COR-L47 (cell line): ENCODE results near the gene DIS3L.
"Not testable (repeated sequence)": the region's sequence is repeated elsewhere in the genome, so short reads cannot be mapped to it uniquely, and the experiment has no call there.

Experiments
- DNase-seq: peaks from one replicate; lab custom pipeline; 2025; lab: John Stamatoyannopoulos, UW

DIS3L gene

GRCh38 chr15:66278056-66278455, 15.3 kb upstream of the DIS3L start:
- DNase-seq = no peak

- no peak for DNase-seq
Measured at GRCh38 chr15:66278671-66279070, 14.7 kb upstream of the DIS3L start.

GRCh38 chr15:66284271-66284670, 9.1 kb upstream of the DIS3L start:
- DNase-seq = no peak

- no peak for DNase-seq
Measured at GRCh38 chr15:66285533-66286280, 7.7 kb upstream of the DIS3L start.

GRCh38 chr15:66287461-66288057, 5.8 kb upstream of the DIS3L start:
- no peak for DNase-seq

GRCh38 chr15:66288093-66288492, 5.3 kb upstream of the DIS3L start:
- no peak for DNase-seq

GRCh38 chr15:66288551-66289185, 4.7 kb upstream of the DIS3L start:
- no peak for DNase-seq

GRCh38 chr15:66290007-66290406, 3.4 kb upstream of the DIS3L start:
- no peak for DNase-seq

- DNase-seq = no peak
Measured at GRCh38 chr15:66290518-66290917, 2.9 kb upstream of the DIS3L start.

GRCh38 chr15:66291816-66292570, 1.4 kb upstream of the DIS3L start:
- no peak for DNase-seq

GRCh38 chr15:66292571-66293418, 573 bp upstream of the DIS3L start:
- no peak for DNase-seq

- peak; percentile 73 for DNase-seq
Measured at GRCh38 chr15:66294157-66294931, 976 bp downstream of the DIS3L start.

- no peak for DNase-seq
Measured at GRCh38 chr15:66294932-66295235, 1.5 kb downstream of the DIS3L start.

- no peak for DNase-seq
Measured at GRCh38 chr15:66296186-66296585, 2.8 kb downstream of the DIS3L start.

- peak; percentile 45 for DNase-seq
Measured at GRCh38 chr15:66298803-66299251, 5.5 kb downstream of the DIS3L start.

- DNase-seq = no peak
Measured at GRCh38 chr15:66302489-66303278, 9.3 kb downstream of the DIS3L start.

- DNase-seq = not testable (repeated sequence)
Measured at GRCh38 chr15:66304425-66304824, 11.1 kb downstream of the DIS3L start.

- peak; percentile 60 for DNase-seq
Measured at GRCh38 chr15:66306381-66306780, 13.0 kb downstream of the DIS3L start.

- no peak for DNase-seq
Measured at GRCh38 chr15:66308531-66308930, 15.2 kb downstream of the DIS3L start.

GRCh38 chr15:66309828-66310227, 16.5 kb downstream of the DIS3L start:
- DNase-seq = no peak
